Bronchial epithelial cell (primary cell): Measurements from ENCODE around the gene CDK5R2. TPM values are rescaled to one million over a fixed set of nuclear protein-coding genes. Genes with fewer than 3 reads are reported as not detected.

ENCODE experiments used
- DNase-seq: peaks from one replicate; pipeline ENCODE4 v3.0.0-alpha.2; 2010; ENCODE audit warnings: low read depth
- FAIRE-seq: peaks from 2 replicates; lab custom pipeline; 2011; peaks lifted over from hg19 to GRCh38; lab: Jason Lieb, UNC
- H3K27me3 ChIP-seq: 2 replicates; pipeline ENCODE4 v1.5.1; 2011; ENCODE audit warnings: low read length; ENCODE audit not compliant: control insufficient read depth, insufficient read depth
- H3K36me3 ChIP-seq: 2 replicates; pipeline ENCODE4 v1.5.1; 2011; ENCODE audit warnings: low read length; ENCODE audit not compliant: control insufficient read depth, insufficient read depth
- H3K4me3 ChIP-seq: 2 replicates; pipeline ENCODE4 v1.5.1; 2011; ENCODE audit warnings: mild to moderate bottlenecking, low read depth, low read length, control low read depth
- total RNA-seq: library from RNA; depleted of rRNA; stranded (reverse); fragments of >200 nt; gene quantifications from 2 replicates; pipeline ENCODE4 v1.2.1, GENCODE V29; 2014
- TF ChIP-seq, protein P1 (sequence below): IDR thresholded peaks from 2 replicates; pipeline ENCODE4 v1.5.1; 2011; ENCODE audit warnings: mild to moderate bottlenecking, moderate library complexity, low read length, control low read depth, inconsistent platforms; ENCODE audit not compliant: insufficient read depth, severe bottlenecking

Gene CDK5R2
- total RNA-seq, 1 donor from 2014 or later = not detected

DNA sequence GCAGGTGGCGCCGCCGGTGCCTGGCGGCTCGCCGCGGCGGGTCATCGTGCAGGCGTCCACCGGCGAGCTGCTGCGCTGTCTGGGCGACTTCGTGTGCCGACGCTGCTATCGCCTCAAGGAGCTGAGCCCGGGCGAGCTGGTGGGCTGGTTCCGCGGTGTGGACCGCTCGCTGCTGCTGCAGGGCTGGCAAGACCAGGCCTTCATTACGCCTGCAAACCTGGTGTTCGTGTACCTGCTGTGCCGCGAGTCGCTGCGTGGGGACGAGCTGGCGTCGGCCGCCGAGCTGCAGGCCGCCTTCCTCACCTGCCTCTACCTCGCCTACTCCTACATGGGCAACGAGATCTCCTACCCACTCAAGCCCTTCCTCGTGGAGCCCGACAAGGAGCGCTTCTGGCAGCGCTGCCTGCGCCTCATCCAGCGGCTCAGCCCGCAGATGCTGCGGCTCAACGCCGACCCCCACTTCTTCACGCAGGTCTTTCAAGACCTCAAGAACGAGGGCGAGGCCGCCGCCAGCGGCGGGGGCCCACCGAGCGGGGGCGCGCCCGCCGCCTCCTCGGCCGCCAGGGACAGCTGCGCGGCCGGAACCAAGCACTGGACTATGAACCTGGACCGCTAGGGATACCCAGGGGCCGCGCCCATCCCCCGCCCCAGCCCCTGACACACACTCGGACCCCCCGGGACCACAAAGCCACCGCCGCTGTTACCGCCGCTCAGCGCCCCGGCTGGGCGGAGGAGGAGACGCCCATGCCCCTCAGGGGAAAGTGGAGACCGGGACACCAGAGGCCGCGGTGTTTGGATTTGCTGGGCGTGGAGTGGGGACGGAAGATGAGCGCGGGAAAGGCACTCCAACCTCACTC is 1.1 kb downstream of the CDK5R2 start:
- H3K36me3 ChIP-seq = no peaks in the 10 kb centered on the region
- peaks cover 22% of the 10 kb centered on the region for H3K27me3 ChIP-seq
- FAIRE-seq (no peak), DNase-seq (no peak)
- TF ChIP-seq, protein P1, sequence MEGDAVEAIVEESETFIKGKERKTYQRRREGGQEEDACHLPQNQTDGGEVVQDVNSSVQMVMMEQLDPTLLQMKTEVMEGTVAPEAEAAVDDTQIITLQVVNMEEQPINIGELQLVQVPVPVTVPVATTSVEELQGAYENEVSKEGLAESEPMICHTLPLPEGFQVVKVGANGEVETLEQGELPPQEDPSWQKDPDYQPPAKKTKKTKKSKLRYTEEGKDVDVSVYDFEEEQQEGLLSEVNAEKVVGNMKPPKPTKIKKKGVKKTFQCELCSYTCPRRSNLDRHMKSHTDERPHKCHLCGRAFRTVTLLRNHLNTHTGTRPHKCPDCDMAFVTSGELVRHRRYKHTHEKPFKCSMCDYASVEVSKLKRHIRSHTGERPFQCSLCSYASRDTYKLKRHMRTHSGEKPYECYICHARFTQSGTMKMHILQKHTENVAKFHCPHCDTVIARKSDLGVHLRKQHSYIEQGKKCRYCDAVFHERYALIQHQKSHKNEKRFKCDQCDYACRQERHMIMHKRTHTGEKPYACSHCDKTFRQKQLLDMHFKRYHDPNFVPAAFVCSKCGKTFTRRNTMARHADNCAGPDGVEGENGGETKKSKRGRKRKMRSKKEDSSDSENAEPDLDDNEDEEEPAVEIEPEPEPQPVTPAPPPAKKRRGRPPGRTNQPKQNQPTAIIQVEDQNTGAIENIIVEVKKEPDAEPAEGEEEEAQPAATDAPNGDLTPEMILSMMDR = no peak
- H3K4me3 ChIP-seq = no peak overlapping the region

DNA sequence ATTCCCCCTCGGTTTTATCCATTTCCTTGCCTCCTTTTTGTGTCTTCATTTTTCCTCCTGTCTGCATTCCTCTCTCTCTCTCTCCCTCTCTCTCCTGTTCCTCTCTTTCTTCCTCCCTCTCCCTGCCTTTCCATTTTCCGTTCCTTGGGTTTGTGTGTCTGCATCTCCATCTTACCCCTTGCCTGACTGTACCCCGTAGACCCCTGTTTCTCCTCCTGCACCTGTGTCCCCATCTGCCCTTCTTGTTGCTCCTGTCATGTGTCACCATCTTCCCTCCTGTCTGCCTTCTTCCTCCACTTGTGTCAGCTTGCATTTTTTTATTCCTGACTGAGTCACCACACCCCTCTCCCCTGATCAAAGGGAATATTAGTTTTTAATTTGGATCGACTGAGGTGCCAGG is 1.8 kb downstream of the CDK5R2 start:
- TF ChIP-seq, protein P1 = no peak
- no peaks in the 10 kb centered on the region for H3K36me3 ChIP-seq
- DNase-seq (no peak), FAIRE-seq (no peak)
- H3K4me3 ChIP-seq = no peak overlapping the region
- peaks cover 22% of the 10 kb centered on the region for H3K27me3 ChIP-seq

DNA sequence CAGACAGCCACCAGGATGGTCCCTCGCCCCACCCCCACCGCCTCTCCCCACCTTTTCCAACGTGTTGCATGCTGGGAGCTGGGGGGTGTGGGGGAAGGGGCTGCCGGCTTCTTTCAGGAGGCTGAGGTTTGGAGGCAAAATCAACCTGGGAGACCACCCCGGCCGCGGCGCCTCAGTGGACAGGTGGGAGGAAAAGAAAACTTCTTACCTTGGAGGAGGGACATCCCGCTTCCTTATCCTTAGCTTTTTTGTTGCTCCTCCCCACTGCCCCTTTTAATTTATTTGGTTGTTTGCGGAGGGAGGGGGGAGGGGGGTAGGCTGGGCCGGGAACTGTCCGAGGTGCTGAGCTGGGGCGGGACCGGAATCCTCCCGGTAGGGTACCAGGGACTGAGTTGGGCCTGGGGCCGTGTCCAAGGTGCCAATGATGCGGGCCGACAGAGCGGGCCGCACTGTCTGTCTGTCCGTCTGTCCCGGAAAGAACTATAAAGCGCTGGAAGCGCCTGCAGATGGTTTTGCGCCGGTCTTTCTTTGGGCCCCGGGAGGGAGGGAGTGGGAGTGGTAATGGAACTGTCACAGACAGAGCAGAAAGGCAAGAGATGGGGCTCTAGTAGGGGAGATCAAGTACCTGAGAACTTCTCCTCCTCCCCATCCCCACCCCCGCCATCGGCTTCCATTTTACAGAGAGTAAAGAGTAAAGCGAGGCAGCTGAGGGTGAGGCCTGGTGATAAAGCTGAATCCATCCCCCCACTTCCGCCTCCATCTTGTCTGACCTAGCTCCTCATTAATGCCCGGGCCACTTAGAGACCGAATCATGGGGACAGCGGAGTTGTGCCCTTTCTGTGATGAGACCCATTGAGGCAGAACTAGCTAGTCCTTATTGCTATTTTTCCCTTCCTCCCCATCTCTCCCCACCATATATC is 2.4 kb downstream of the CDK5R2 start:
- TF ChIP-seq, protein P1 = no peak
- no peak overlapping the region for H3K4me3 ChIP-seq
- H3K36me3 ChIP-seq = no peaks in the 10 kb centered on the region
- peaks cover 20% of the 10 kb centered on the region for H3K27me3 ChIP-seq
- no peak for DNase-seq
- no peak for FAIRE-seq

DNA sequence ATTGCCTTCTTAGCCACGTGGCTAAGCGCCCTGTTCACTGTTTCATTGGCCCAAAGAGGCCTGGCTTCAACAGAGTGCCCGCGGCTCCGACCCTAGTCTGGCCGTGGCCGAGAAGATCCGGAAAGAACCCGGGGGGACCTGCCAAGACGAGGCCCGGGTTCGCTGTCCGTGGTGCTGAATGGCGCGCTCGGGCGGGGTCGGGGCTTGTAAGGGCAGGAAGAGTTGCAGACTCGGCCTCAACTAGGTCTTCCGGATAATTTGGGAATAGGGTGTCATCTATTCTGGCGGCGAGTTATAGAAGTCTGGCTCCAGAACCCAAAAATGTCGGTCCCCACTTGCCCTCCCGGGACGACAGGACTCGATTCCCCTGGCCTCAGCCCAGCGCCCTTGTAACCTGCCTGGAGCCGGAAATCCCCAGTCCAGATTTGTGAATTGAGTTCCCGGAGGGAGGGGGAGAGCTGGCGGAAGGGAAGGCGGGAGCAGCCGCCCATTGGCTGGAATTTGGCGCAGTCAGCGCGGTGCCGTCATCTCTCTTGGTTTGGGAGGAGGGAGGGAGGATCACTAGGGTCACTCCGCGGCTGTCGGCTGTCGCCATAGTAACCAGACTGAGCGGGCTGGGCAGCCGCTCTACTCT is 3.5 kb downstream of the CDK5R2 start:
- TF ChIP-seq, protein P1 = no peak
- H3K36me3 ChIP-seq = no peaks in the 10 kb centered on the region
- peak overlapping the region; percentile 36 for H3K4me3 ChIP-seq
- DNase-seq (peak; percentile 75), FAIRE-seq (no peak)
- H3K27me3 ChIP-seq = peaks cover 21% of the 10 kb centered on the region

DNA sequence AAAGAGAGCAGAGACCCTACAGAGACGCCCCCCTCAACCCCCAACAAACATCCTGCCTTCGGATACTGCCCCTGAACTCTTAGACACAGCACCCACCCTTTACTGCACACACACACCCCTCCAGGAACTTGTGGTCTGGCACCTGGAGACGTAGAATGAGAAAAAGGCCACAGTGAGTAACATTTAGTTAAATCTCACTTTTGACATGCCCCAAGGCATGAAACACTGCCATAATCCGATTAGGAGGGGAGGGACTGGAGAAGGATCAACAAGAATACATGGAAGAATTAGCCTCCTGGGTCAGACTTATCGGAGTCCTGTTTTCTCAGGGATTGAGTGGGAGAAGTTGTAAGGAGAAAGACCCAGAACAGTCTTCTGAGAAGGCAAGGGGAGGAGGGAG is 4.1 kb downstream of the CDK5R2 start:
- Histone ChIP-seq H3K27me3 (peaks cover 22% of the 10 kb centered on the region), H3K4me3 (no peak overlapping the region), H3K36me3 (no peaks in the 10 kb centered on the region)
- FAIRE-seq (no peak), DNase-seq (peak; percentile 47)
- TF ChIP-seq, protein P1 = no peak
